ENCODE measurements around the gene MEGF9.

MEGF9 gene

GRCh38 chr9:120659676-120660075, 54.6 kb downstream of the MEGF9 start:
- no peaks in the 10 kb centered on the region for H3K27me3 ChIP-seq (ENCODE audit: insufficient read depth, low read length)
- H3K36me3 ChIP-seq (ENCODE audit: insufficient read depth, low read length), result no peaks in the 10 kb centered on the region
- H3K79me2 ChIP-seq (ENCODE audit: control insufficient read depth, insufficient read depth, low read length, unreplicated experiment), result no peaks in the 10 kb centered on the region
- peaks cover 3% of the 10 kb centered on the region for H3K4me1 ChIP-seq (ENCODE audit: control insufficient read depth, insufficient read depth, low read length, unreplicated experiment)
- no peak overlapping the region for H3K27ac ChIP-seq (ENCODE audit: low read depth, low read length)
- no peak overlapping the region for H2AFZ ChIP-seq (ENCODE audit: low read length, unreplicated experiment)
- H3K4me3 ChIP-seq (ENCODE audit: low read depth, low read length), result no peak overlapping the region

- peaks cover 3% of the 10 kb centered on the region for H3K4me1 ChIP-seq (ENCODE audit: control insufficient read depth, insufficient read depth, low read length, unreplicated experiment)
- H3K27ac ChIP-seq (ENCODE audit: low read depth, low read length), result no peak overlapping the region
- H3K79me2 ChIP-seq (ENCODE audit: control insufficient read depth, insufficient read depth, low read length, unreplicated experiment), result no peaks in the 10 kb centered on the region
Measured at GRCh38 chr9:120659209-120659608, 55.1 kb downstream of the MEGF9 start.

GRCh38 chr9:120655005-120655622, 59.2 kb downstream of the MEGF9 start:
- no peak overlapping the region for H3K27ac ChIP-seq (ENCODE audit: low read depth, low read length)
- H3K79me2 ChIP-seq (ENCODE audit: control insufficient read depth, insufficient read depth, low read length, unreplicated experiment), result no peaks in the 10 kb centered on the region
- H3K27me3 ChIP-seq (ENCODE audit: insufficient read depth, low read length), result no peaks in the 10 kb centered on the region
- peaks cover 11% of the 10 kb centered on the region for H3K4me1 ChIP-seq (ENCODE audit: control insufficient read depth, insufficient read depth, low read length, unreplicated experiment)
- H2AFZ ChIP-seq (ENCODE audit: low read length, unreplicated experiment), result no peak overlapping the region
- no peaks in the 10 kb centered on the region for H3K36me3 ChIP-seq (ENCODE audit: insufficient read depth, low read length)
- no peak overlapping the region for H3K4me3 ChIP-seq (ENCODE audit: low read depth, low read length)

More at GRCh38 chr9:120659209-120659608, 55.1 kb downstream of the MEGF9 start:
- Histone ChIP-seq H3K4me3 (ENCODE audit: low read depth, low read length) (no peak overlapping the region), H3K36me3 (ENCODE audit: insufficient read depth, low read length) (no peaks in the 10 kb centered on the region), H2AFZ (ENCODE audit: low read length, unreplicated experiment) (no peak overlapping the region), H3K27me3 (ENCODE audit: insufficient read depth, low read length) (no peaks in the 10 kb centered on the region)

GRCh38 chr9:120654272-120654671, 60.0 kb downstream of the MEGF9 start:
- Histone ChIP-seq H3K79me2 (ENCODE audit: control insufficient read depth, insufficient read depth, low read length, unreplicated experiment) (no peaks in the 10 kb centered on the region), H3K27ac (ENCODE audit: low read depth, low read length) (no peak overlapping the region; the same call in 1 of the 2 replicates), H2AFZ (ENCODE audit: low read length, unreplicated experiment) (no peak overlapping the region), H3K4me3 (ENCODE audit: low read depth, low read length) (no peak overlapping the region), H3K4me1 (ENCODE audit: control insufficient read depth, insufficient read depth, low read length, unreplicated experiment) (peaks cover 11% of the 10 kb centered on the region), H3K27me3 (ENCODE audit: insufficient read depth, low read length) (no peaks in the 10 kb centered on the region), H3K36me3 (ENCODE audit: insufficient read depth, low read length) (no peaks in the 10 kb centered on the region)

- no peak overlapping the region for H3K27ac ChIP-seq (ENCODE audit: low read depth, low read length)
Measured at GRCh38 chr9:120653762-120654161, 60.5 kb downstream of the MEGF9 start.

GRCh38 chr9:120652934-120653333, 61.3 kb downstream of the MEGF9 start:
- Histone ChIP-seq H3K27ac (ENCODE audit: low read depth, low read length) (no peak overlapping the region), H3K79me2 (ENCODE audit: control insufficient read depth, insufficient read depth, low read length, unreplicated experiment) (no peaks in the 10 kb centered on the region), H2AFZ (ENCODE audit: low read length, unreplicated experiment) (no peak overlapping the region), H3K27me3 (ENCODE audit: insufficient read depth, low read length) (no peaks in the 10 kb centered on the region), H3K4me1 (ENCODE audit: control insufficient read depth, insufficient read depth, low read length, unreplicated experiment) (peaks cover 11% of the 10 kb centered on the region), H3K4me3 (ENCODE audit: low read depth, low read length) (no peak overlapping the region), H3K36me3 (ENCODE audit: insufficient read depth, low read length) (no peaks in the 10 kb centered on the region)

More at GRCh38 chr9:120653762-120654161, 60.5 kb downstream of the MEGF9 start:
- H3K79me2 ChIP-seq (ENCODE audit: control insufficient read depth, insufficient read depth, low read length, unreplicated experiment), result no peaks in the 10 kb centered on the region
- H3K4me1 ChIP-seq (ENCODE audit: control insufficient read depth, insufficient read depth, low read length, unreplicated experiment), result peaks cover 11% of the 10 kb centered on the region
- no peak overlapping the region for H2AFZ ChIP-seq (ENCODE audit: low read length, unreplicated experiment)
- H3K27me3 ChIP-seq (ENCODE audit: insufficient read depth, low read length), result no peaks in the 10 kb centered on the region
- no peak overlapping the region for H3K4me3 ChIP-seq (ENCODE audit: low read depth, low read length)
- no peaks in the 10 kb centered on the region for H3K36me3 ChIP-seq (ENCODE audit: insufficient read depth, low read length)

GRCh38 chr9:120650352-120650751, 63.9 kb downstream of the MEGF9 start:
- Histone ChIP-seq H3K79me2 (ENCODE audit: control insufficient read depth, insufficient read depth, low read length, unreplicated experiment) (no peaks in the 10 kb centered on the region), H3K27me3 (ENCODE audit: insufficient read depth, low read length) (no peaks in the 10 kb centered on the region), H3K4me1 (ENCODE audit: control insufficient read depth, insufficient read depth, low read length, unreplicated experiment) (peaks cover 11% of the 10 kb centered on the region), H3K27ac (ENCODE audit: low read depth, low read length) (no peak overlapping the region), H3K4me3 (ENCODE audit: low read depth, low read length) (no peak overlapping the region), H3K36me3 (ENCODE audit: insufficient read depth, low read length) (no peaks in the 10 kb centered on the region), H2AFZ (ENCODE audit: low read length, unreplicated experiment) (no peak overlapping the region)

- no peaks in the 10 kb centered on the region for H3K36me3 ChIP-seq (ENCODE audit: insufficient read depth, low read length)
- H3K4me1 ChIP-seq (ENCODE audit: control insufficient read depth, insufficient read depth, low read length, unreplicated experiment), result peaks cover 8% of the 10 kb centered on the region
- no peak overlapping the region for H2AFZ ChIP-seq (ENCODE audit: low read length, unreplicated experiment)
- no peaks in the 10 kb centered on the region for H3K27me3 ChIP-seq (ENCODE audit: insufficient read depth, low read length)
- no peaks in the 10 kb centered on the region for H3K79me2 ChIP-seq (ENCODE audit: control insufficient read depth, insufficient read depth, low read length, unreplicated experiment)
- H3K4me3 ChIP-seq (ENCODE audit: low read depth, low read length), result no peak overlapping the region
- H3K27ac ChIP-seq (ENCODE audit: low read depth, low read length), result no peak overlapping the region
Measured at GRCh38 chr9:120648581-120649197, 65.6 kb downstream of the MEGF9 start.

GRCh38 chr9:120646948-120647347, 67.3 kb downstream of the MEGF9 start:
- Histone ChIP-seq H3K79me2 (ENCODE audit: control insufficient read depth, insufficient read depth, low read length, unreplicated experiment) (no peaks in the 10 kb centered on the region), H2AFZ (ENCODE audit: low read length, unreplicated experiment) (no peak overlapping the region), H3K27me3 (ENCODE audit: insufficient read depth, low read length) (no peaks in the 10 kb centered on the region), H3K36me3 (ENCODE audit: insufficient read depth, low read length) (no peaks in the 10 kb centered on the region), H3K4me1 (ENCODE audit: control insufficient read depth, insufficient read depth, low read length, unreplicated experiment) (peaks cover 8% of the 10 kb centered on the region), H3K4me3 (ENCODE audit: low read depth, low read length) (no peak overlapping the region), H3K27ac (ENCODE audit: low read depth, low read length) (no peak overlapping the region)

GRCh38 chr9:120645760-120646159, 68.5 kb downstream of the MEGF9 start:
- Histone ChIP-seq H3K27ac (ENCODE audit: low read depth, low read length) (no peak overlapping the region), H3K4me3 (ENCODE audit: low read depth, low read length) (no peak overlapping the region), H3K4me1 (ENCODE audit: control insufficient read depth, insufficient read depth, low read length, unreplicated experiment) (peaks cover 5% of the 10 kb centered on the region), H2AFZ (ENCODE audit: low read length, unreplicated experiment) (no peak overlapping the region), H3K79me2 (ENCODE audit: control insufficient read depth, insufficient read depth, low read length, unreplicated experiment) (no peaks in the 10 kb centered on the region), H3K27me3 (ENCODE audit: insufficient read depth, low read length) (no peaks in the 10 kb centered on the region), H3K36me3 (ENCODE audit: insufficient read depth, low read length) (no peaks in the 10 kb centered on the region)

- Histone ChIP-seq H2AFZ (ENCODE audit: low read length, unreplicated experiment) (no peak overlapping the region), H3K27ac (ENCODE audit: low read depth, low read length) (no peak overlapping the region), H3K36me3 (ENCODE audit: insufficient read depth, low read length) (no peaks in the 10 kb centered on the region), H3K79me2 (ENCODE audit: control insufficient read depth, insufficient read depth, low read length, unreplicated experiment) (no peaks in the 10 kb centered on the region), H3K4me3 (ENCODE audit: low read depth, low read length) (no peak overlapping the region), H3K27me3 (ENCODE audit: insufficient read depth, low read length) (no peaks in the 10 kb centered on the region), H3K4me1 (ENCODE audit: control insufficient read depth, insufficient read depth, low read length, unreplicated experiment) (no peaks in the 10 kb centered on the region)
Measured at GRCh38 chr9:120643061-120643460, 71.2 kb downstream of the MEGF9 start.

Data from ACC112 (cell line).